Mesothelial cell of epicardium (in vitro differentiated cells): Measurements from ENCODE around the gene YEATS4. TPM values are rescaled to one million over a fixed set of nuclear protein-coding genes. Genes with fewer than 3 reads are reported as not detected.

ENCODE experiments used
- DNase-seq, 2 experiments: peaks; one replicate each; pipeline ENCODE4 v3.0.0; 2021; ENCODE audit warnings: low spot score in 2 of 2; ENCODE audit not compliant: unreplicated experiment in 2 of 2
- H3K27ac Mint-ChIP-seq: 2 replicates; pipeline ENCODE4 v1.8.0; 2021; ENCODE audit warnings: mixed read lengths
- H3K27me3 Mint-ChIP-seq: 2 replicates; pipeline ENCODE4 v1.8.0; 2021; ENCODE audit warnings: low read depth, mixed read lengths
- H3K36me3 Mint-ChIP-seq: 2 replicates; pipeline ENCODE4 v1.8.0; 2021; ENCODE audit warnings: mixed read lengths
- H3K4me1 Mint-ChIP-seq: 2 replicates; pipeline ENCODE4 v1.8.0; 2021; ENCODE audit warnings: mixed read lengths
- H3K4me3 Mint-ChIP-seq: 2 replicates; pipeline ENCODE4 v1.8.0; 2021; ENCODE audit warnings: mild to moderate bottlenecking, moderate library complexity, mixed read lengths
- H3K9me3 Mint-ChIP-seq: 2 replicates; pipeline ENCODE4 v1.8.0; 2021; ENCODE audit warnings: mixed read lengths
- CTCF ChIP-seq: fragments of 200-600 bp; sonication (generic); IDR thresholded peaks from one replicate; pipeline ENCODE4 v1.5.0; 2021; ENCODE audit warnings: antibody characterized with exemption; ENCODE audit not compliant: unreplicated experiment
- total RNA-seq: library from RNA; stranded (reverse); gene quantifications from 3 replicates; pipeline ENCODE4 v1.2.1, GENCODE V29; 2021

YEATS4 gene
- total RNA-seq, 1 donor from 2014 or later: 20.7 TPM

DNA sequence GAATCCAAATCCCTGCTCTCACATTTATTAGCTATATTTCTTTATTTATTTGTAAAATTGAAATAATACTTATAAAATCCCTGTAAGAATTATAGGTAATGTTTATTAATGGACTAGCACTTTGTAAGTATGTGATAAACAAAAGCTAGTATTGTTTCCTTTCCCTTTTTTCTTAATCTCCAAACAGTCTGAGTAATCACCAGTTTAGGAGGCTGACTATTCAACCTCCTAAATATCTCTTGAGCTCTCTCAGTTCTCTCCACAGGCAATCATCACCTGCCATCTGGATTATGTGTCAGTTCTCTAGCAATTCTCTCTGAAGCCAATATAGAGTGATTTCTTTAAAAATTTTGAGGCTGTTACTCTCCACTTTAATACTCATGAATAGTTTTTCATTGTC, 20.6 kb upstream of the YEATS4 start:
- no peaks in the 10 kb centered on the region for H3K4me1 Mint-ChIP-seq
- no peak for DNase-seq
- peaks cover 6% of the 10 kb centered on the region for H3K27me3 Mint-ChIP-seq
- H3K27ac Mint-ChIP-seq: no peak overlapping the region
- H3K36me3 Mint-ChIP-seq: no peaks in the 10 kb centered on the region
- no peak overlapping the region for H3K4me3 Mint-ChIP-seq
- H3K9me3 Mint-ChIP-seq: no peaks in the 10 kb centered on the region
- no peak for TF ChIP-seq CTCF

- DNase-seq: no peak
- Mint-ChIP-seq H3K36me3 (no peaks in the 10 kb centered on the region), H3K4me3 (no peak overlapping the region), H3K27ac (no peak overlapping the region), H3K9me3 (no peaks in the 10 kb centered on the region), H3K4me1 (no peaks in the 10 kb centered on the region), H3K27me3 (peaks cover 4% of the 10 kb centered on the region)
- TF ChIP-seq CTCF: no peak
Observed at GRCh38 chr12:69339999-69340398, 19.5 kb upstream of the YEATS4 start.

- Mint-ChIP-seq H3K4me3 (no peak overlapping the region), H3K27me3 (peaks cover 3% of the 10 kb centered on the region), H3K4me1 (no peaks in the 10 kb centered on the region), H3K27ac (no peak overlapping the region), H3K36me3 (no peaks in the 10 kb centered on the region), H3K9me3 (no peaks in the 10 kb centered on the region)
- TF ChIP-seq CTCF: no peak
- DNase-seq: no peak
Observed at GRCh38 chr12:69341328-69341727, 18.2 kb upstream of the YEATS4 start.

GRCh38 chr12:69342421-69342820, 17.1 kb upstream of the YEATS4 start:
- peaks cover 3% of the 10 kb centered on the region for H3K27me3 Mint-ChIP-seq
- H3K9me3 Mint-ChIP-seq: no peaks in the 10 kb centered on the region
- H3K27ac Mint-ChIP-seq: no peak overlapping the region
- no peak for TF ChIP-seq CTCF
- DNase-seq: no peak
- H3K4me3 Mint-ChIP-seq: no peak overlapping the region
- no peaks in the 10 kb centered on the region for H3K36me3 Mint-ChIP-seq
- no peaks in the 10 kb centered on the region for H3K4me1 Mint-ChIP-seq

DNA sequence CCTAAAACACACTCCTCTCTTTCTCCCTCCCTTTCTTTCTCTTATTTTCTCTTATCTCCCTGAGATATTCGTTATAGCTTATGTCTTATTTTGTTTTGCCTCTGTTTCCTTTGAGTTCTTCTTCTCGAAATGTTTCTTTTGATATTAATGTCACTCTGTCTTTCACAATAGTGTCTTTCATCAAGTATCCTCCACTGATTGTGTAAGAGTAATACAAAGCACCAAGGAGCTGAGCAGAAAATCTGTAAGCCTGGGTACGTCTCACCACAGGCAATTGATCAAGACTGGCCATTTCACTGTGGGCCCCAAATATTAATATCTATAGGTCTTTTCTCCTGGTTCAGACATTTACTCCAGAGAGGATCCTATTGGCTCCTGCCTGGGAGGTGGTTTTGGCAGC, 16.2 kb upstream of the YEATS4 start:
- no peak for DNase-seq
- peaks cover 3% of the 10 kb centered on the region for H3K27me3 Mint-ChIP-seq
- H3K9me3 Mint-ChIP-seq: no peaks in the 10 kb centered on the region
- H3K36me3 Mint-ChIP-seq: no peaks in the 10 kb centered on the region
- no peak for TF ChIP-seq CTCF
- H3K4me3 Mint-ChIP-seq: no peak overlapping the region
- no peaks in the 10 kb centered on the region for H3K4me1 Mint-ChIP-seq
- H3K27ac Mint-ChIP-seq: no peak overlapping the region

- Mint-ChIP-seq H3K4me1 (no peaks in the 10 kb centered on the region), H3K36me3 (no peaks in the 10 kb centered on the region), H3K27me3 (peaks cover 3% of the 10 kb centered on the region), H3K27ac (no peak overlapping the region), H3K9me3 (no peaks in the 10 kb centered on the region), H3K4me3 (no peak overlapping the region)
- DNase-seq: no peak
- no peak for TF ChIP-seq CTCF
Observed at GRCh38 chr12:69343885-69344612, 15.5 kb upstream of the YEATS4 start.
